Measurements from ENCODE around the gene KAT7.

DNA sequence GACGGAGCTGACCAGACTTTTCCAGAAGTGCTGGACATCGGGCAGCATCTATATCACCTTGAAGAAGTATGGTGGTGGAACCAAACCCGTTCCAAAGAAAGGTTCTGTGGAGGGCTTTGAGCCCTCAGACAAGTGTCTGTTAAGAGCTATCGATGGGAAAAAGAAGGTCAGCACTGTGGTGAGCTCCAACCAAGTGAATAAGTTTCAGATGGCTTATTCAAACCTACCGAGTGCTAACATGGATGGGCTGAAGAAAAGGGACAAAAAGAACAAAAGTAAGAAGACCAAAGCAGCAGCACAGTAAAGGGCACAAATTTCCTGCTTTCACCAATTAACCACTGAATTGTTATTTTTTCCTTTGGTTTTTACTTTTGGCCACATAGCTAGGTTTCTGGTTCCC, 6.9 kb downstream of the KAT7 start:
- TF ChIP-seq, protein P1, sequence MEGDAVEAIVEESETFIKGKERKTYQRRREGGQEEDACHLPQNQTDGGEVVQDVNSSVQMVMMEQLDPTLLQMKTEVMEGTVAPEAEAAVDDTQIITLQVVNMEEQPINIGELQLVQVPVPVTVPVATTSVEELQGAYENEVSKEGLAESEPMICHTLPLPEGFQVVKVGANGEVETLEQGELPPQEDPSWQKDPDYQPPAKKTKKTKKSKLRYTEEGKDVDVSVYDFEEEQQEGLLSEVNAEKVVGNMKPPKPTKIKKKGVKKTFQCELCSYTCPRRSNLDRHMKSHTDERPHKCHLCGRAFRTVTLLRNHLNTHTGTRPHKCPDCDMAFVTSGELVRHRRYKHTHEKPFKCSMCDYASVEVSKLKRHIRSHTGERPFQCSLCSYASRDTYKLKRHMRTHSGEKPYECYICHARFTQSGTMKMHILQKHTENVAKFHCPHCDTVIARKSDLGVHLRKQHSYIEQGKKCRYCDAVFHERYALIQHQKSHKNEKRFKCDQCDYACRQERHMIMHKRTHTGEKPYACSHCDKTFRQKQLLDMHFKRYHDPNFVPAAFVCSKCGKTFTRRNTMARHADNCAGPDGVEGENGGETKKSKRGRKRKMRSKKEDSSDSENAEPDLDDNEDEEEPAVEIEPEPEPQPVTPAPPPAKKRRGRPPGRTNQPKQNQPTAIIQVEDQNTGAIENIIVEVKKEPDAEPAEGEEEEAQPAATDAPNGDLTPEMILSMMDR (IDR thresholded peaks at IDR 0.05; ENCODE audit: insufficient read depth, low read length), result no peak
- no peak for TF ChIP-seq POLR2AphosphoS5 (IDR thresholded peaks at IDR 0.05; ENCODE audit: low read depth)
- TF ChIP-seq, protein P2, sequence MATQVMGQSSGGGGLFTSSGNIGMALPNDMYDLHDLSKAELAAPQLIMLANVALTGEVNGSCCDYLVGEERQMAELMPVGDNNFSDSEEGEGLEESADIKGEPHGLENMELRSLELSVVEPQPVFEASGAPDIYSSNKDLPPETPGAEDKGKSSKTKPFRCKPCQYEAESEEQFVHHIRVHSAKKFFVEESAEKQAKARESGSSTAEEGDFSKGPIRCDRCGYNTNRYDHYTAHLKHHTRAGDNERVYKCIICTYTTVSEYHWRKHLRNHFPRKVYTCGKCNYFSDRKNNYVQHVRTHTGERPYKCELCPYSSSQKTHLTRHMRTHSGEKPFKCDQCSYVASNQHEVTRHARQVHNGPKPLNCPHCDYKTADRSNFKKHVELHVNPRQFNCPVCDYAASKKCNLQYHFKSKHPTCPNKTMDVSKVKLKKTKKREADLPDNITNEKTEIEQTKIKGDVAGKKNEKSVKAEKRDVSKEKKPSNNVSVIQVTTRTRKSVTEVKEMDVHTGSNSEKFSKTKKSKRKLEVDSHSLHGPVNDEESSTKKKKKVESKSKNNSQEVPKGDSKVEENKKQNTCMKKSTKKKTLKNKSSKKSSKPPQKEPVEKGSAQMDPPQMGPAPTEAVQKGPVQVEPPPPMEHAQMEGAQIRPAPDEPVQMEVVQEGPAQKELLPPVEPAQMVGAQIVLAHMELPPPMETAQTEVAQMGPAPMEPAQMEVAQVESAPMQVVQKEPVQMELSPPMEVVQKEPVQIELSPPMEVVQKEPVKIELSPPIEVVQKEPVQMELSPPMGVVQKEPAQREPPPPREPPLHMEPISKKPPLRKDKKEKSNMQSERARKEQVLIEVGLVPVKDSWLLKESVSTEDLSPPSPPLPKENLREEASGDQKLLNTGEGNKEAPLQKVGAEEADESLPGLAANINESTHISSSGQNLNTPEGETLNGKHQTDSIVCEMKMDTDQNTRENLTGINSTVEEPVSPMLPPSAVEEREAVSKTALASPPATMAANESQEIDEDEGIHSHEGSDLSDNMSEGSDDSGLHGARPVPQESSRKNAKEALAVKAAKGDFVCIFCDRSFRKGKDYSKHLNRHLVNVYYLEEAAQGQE (IDR thresholded peaks at IDR 0.05; ENCODE audit: insufficient replicate concordance, low read depth), result no peak
